Measurements from ENCODE around the gene CAP2. TPM values are rescaled to one million over a fixed set of nuclear protein-coding genes. Genes with fewer than 3 reads are reported as not detected.
"Not testable (repeated sequence)": the region's sequence is repeated elsewhere in the genome, so short reads cannot be mapped to it uniquely, and the experiment has no call there.

CAP2 gene
- total RNA-seq, 1 donor from 2014 or later: 32.0 TPM

- not testable (repeated sequence) for DNase-seq (ENCODE audit: low spot score)
Observed at GRCh38 chr6:17581282-17581681, 187.9 kb downstream of the CAP2 start.

GRCh38 chr6:17583811-17584210, 190.4 kb downstream of the CAP2 start:
- no peak for DNase-seq (ENCODE audit: low spot score)

- peak; percentile 87 for DNase-seq (ENCODE audit: low spot score)
Observed at GRCh38 chr6:17584241-17584803, 190.9 kb downstream of the CAP2 start.

- DNase-seq (ENCODE audit: low spot score): no peak
Observed at GRCh38 chr6:17585766-17586490, 192.5 kb downstream of the CAP2 start.

- not testable (repeated sequence) for DNase-seq (ENCODE audit: low spot score)
Observed at GRCh38 chr6:17586623-17587022, 193.2 kb downstream of the CAP2 start.

- DNase-seq (ENCODE audit: low spot score): no peak
Observed at GRCh38 chr6:17588011-17588410, 194.6 kb downstream of the CAP2 start.

- peak; percentile 14 for DNase-seq (ENCODE audit: low spot score)
Observed at GRCh38 chr6:17589406-17590096, 196.2 kb downstream of the CAP2 start.

GRCh38 chr6:17591287-17591686, 197.9 kb downstream of the CAP2 start:
- no peak for DNase-seq (ENCODE audit: low spot score)

- no peak for DNase-seq (ENCODE audit: low spot score)
Observed at GRCh38 chr6:17593246-17593645, 199.9 kb downstream of the CAP2 start.

- no peak for DNase-seq (ENCODE audit: low spot score)
Observed at GRCh38 chr6:17596085-17596484, 202.7 kb downstream of the CAP2 start.

- DNase-seq (ENCODE audit: low spot score): peak; percentile 94
Observed at GRCh38 chr6:17599877-17600526, 206.6 kb downstream of the CAP2 start, which contains the start of gene FAM8A1. Gene FAM8A1 (plus strand): TSS chr6:17600302. CDS start chr6:17600410, 108 bp downstream.

- DNase-seq (ENCODE audit: low spot score): peak; percentile 33
Observed at GRCh38 chr6:17600527-17601385, 207.4 kb downstream of the CAP2 start.

- DNase-seq (ENCODE audit: low spot score): no peak
Observed at GRCh38 chr6:17601386-17601703, 207.9 kb downstream of the CAP2 start.

- no peak for DNase-seq (ENCODE audit: low spot score)
Observed at GRCh38 chr6:17602888-17603287, 209.5 kb downstream of the CAP2 start.

- no peak for DNase-seq (ENCODE audit: low spot score)
Observed at GRCh38 chr6:17606606-17607005, 213.2 kb downstream of the CAP2 start.

Other genes starting within 250 kb of the CAP2 start
- 25.0 TPM for gene RBM24, start 112.2 kb upstream of the CAP2 start, total RNA-seq (ENCODE audit: insufficient read depth, low replicate concordance)
- gene FAM8A1, start 206.7 kb downstream of the CAP2 start, total RNA-seq (ENCODE audit: insufficient read depth, low replicate concordance): 39.7 TPM